PC-9 (cell line): Measurements from ENCODE around the gene HSF4. TPM values are rescaled to one million over a fixed set of nuclear protein-coding genes. Genes with fewer than 3 reads are reported as not detected.

Experiments
- BruUV-seq: library from RNA; stranded (reverse); fragments of 400-500 nt; replicated peaks from 2 replicates; lab custom pipeline; 2021; lab: Mats Ljungman, UMichigan
- CTCF ChIA-PET: fragments of 300-600 bp; sonication (Branson Sonifier 250); formaldehyde crosslinking; loops from one replicate; lab custom pipeline; 2022; ENCODE audit warnings: antibody characterized with exemption; lab: Charles Lee
- POLR2A ChIA-PET: fragments of 300-600 bp; sonication (Branson Sonifier 250); formaldehyde crosslinking; loops from one replicate; lab custom pipeline; 2022; ENCODE audit warnings: antibody characterized with exemption; ENCODE audit not compliant: unreplicated experiment; lab: Charles Lee
- DNase-seq, 2 experiments: peaks; one replicate each; pipeline versions ENCODE4 v3.0.0 to v3.0.0-alpha.2; 2015 to 2022; ENCODE audit warnings: mixed read lengths in 1 of 2
- H2AFZ ChIP-seq: fragments of 200-600 bp; sonication (generic); 2 replicates; pipeline ENCODE4 v1.8.1; 2017; ENCODE audit warnings: antibody characterized with exemption
- H3F3A ChIP-seq: fragments of 200-600 bp; sonication (generic); 2 replicates; pipeline ENCODE4 v1.8.1; 2017; ENCODE audit warnings: antibody characterized with exemption, mild to moderate bottlenecking, low read depth; ENCODE audit not compliant: insufficient read depth
- H3K27ac ChIP-seq: fragments of 200-600 bp; sonication (generic); 2 replicates; pipeline ENCODE4 v1.6.1; 2016; ENCODE audit warnings: mixed run types
- H3K27me3 ChIP-seq: fragments of 200-600 bp; sonication (generic); 2 replicates; pipeline ENCODE4 v1.6.1; 2016; ENCODE audit warnings: low read depth, mixed run types; ENCODE audit not compliant: insufficient read depth
- H3K36me3 ChIP-seq: fragments of 200-600 bp; sonication (generic); 2 replicates; pipeline ENCODE4 v1.6.1; 2016; ENCODE audit warnings: low read depth, mixed run types
- H3K4me1 ChIP-seq: fragments of 200-600 bp; sonication (generic); replicated peaks from 2 replicates; pipeline ENCODE4 v1.6.1; 2016; ENCODE audit warnings: mixed run types; ENCODE audit not compliant: insufficient read depth
- H3K4me2 ChIP-seq: fragments of 200-600 bp; sonication (generic); 2 replicates; pipeline ENCODE4 v1.6.1; 2017; ENCODE audit warnings: mixed run types
- H3K4me3 ChIP-seq: fragments of 200-600 bp; sonication (generic); 2 replicates; pipeline ENCODE4 v1.6.1; 2016; ENCODE audit warnings: mixed run types
- H3K79me2 ChIP-seq: fragments of 200-600 bp; sonication (generic); 2 replicates; pipeline ENCODE4 v1.6.1; 2017; ENCODE audit warnings: low read depth, mixed run types
- H3K9me2 ChIP-seq: fragments of 200-600 bp; sonication (generic); 2 replicates; pipeline ENCODE4 v1.8.1; 2017; ENCODE audit warnings: mild to moderate bottlenecking; ENCODE audit not compliant: insufficient read depth
- H3K9me3 ChIP-seq: fragments of 200-600 bp; sonication (generic); 2 replicates; pipeline ENCODE4 v1.8.1; 2016; ENCODE audit warnings: low read depth; ENCODE audit not compliant: insufficient read depth
- H4K20me1 ChIP-seq: fragments of 200-600 bp; sonication (generic); 2 replicates; pipeline ENCODE4 v1.8.1; 2017; ENCODE audit not compliant: insufficient read depth
- CTCF ChIP-seq: fragments of 200-600 bp; sonication (generic); conservative IDR thresholded peaks from 2 replicates; pipeline ENCODE4 v1.6.1; 2017; ENCODE audit warnings: mixed run types, antibody characterized with exemption, mild to moderate bottlenecking, moderate library complexity
- EZH2 ChIP-seq: fragments of 200-600 bp; sonication (generic); IDR thresholded peaks from 2 replicates; pipeline ENCODE4 v1.8.0; 2017; ENCODE audit warnings: antibody characterized with exemption, low read depth
- intact Hi-C: fragments of 100-400 bp; cut with micrococcal nuclease; formaldehyde crosslinking; loops from one replicate; pipeline ENCODE4 v1.10.0; 2022; ENCODE audit not compliant: unreplicated experiment
- total RNA-seq: library from RNA; stranded (reverse); gene quantifications from 2 replicates; pipeline ENCODE4 v1.2.3, GENCODE V29; 2021

HSF4 gene
- total RNA-seq, 1 experiment from 2014 or later: 100 TPM

DNA sequence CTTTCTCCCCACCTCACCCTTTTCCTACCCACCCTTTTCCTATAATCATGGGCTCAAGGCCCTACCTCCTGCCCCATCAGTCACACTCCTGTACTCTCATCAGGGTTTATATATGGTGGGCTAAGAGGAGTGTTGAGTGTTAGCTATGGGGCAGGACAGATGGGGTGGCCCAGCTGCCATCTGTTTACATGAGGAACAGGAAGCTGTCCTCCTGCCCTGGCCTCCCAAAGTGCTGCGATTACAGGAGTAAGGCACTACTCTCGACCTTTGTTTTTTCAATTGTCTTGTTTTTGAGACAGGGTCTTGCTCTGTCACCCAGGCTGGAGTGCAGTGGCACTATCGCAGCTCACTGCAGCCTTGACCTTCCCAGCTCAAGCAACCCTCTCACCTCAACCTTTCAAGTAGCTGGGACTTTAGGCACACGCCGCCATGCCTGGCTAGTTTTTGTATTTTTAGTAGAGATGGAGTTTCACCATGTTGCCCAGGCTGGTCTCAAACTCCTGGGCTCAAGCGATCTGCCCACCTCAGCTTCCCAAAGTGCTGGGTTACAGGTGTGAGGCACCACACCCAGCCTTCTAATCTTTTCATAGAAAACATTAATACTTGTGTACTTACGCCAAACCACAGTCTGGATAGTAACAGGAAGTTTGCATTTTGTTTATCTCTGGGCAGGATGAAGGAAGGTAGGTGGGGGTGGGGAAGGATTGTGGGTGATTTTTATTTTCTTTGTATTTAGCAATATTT is 6.5 kb upstream of the HSF4 start:
- H3K27me3 ChIP-seq: no peaks in the 10 kb centered on the region
- H3K4me1 ChIP-seq: peaks cover 9% of the 10 kb centered on the region
- TF ChIP-seq CTCF (no peak), EZH2 (no peak)
- H3F3A ChIP-seq: peaks cover 26% of the 10 kb centered on the region; the same call in 1 of the 2 replicates
- H3K9me3 ChIP-seq: no peaks in the 10 kb centered on the region
- no peak for DNase-seq
- H2AFZ ChIP-seq: no peak overlapping the region
- peaks cover 9% of the 10 kb centered on the region for H3K79me2 ChIP-seq
- H3K4me2 ChIP-seq: peak overlapping the region; percentile 74
- CTCF ChIA-PET: no interaction called here
- intact Hi-C loops: loop anchor here (5.0 kb wide), 1 partner anchor 46 kb away; no protein-coding TSS in a partner anchor
- 0 out of 2 replicates have a peak, but pooled peaks cover 3% of the 10 kb centered on the region for H4K20me1 ChIP-seq
- no peaks in the 10 kb centered on the region for H3K9me2 ChIP-seq
- peak overlapping the region; percentile 66; the same call in 1 of the 2 replicates for H3K4me3 ChIP-seq
- BruUV-seq: no TSS peak
- H3K36me3 ChIP-seq: no peaks in the 10 kb centered on the region
- POLR2A ChIA-PET: interaction anchor here (0.5 to 0.6 kb wide), 4 partner anchors 12 to 88 kb away, joined by 3 to 11 read pairs (median 4); partner anchors contain the start of gene NOL3
- H3K27ac ChIP-seq: 0 out of 2 replicates have a peak overlapping the region, but pooled peaks have one; percentile 60

DNA sequence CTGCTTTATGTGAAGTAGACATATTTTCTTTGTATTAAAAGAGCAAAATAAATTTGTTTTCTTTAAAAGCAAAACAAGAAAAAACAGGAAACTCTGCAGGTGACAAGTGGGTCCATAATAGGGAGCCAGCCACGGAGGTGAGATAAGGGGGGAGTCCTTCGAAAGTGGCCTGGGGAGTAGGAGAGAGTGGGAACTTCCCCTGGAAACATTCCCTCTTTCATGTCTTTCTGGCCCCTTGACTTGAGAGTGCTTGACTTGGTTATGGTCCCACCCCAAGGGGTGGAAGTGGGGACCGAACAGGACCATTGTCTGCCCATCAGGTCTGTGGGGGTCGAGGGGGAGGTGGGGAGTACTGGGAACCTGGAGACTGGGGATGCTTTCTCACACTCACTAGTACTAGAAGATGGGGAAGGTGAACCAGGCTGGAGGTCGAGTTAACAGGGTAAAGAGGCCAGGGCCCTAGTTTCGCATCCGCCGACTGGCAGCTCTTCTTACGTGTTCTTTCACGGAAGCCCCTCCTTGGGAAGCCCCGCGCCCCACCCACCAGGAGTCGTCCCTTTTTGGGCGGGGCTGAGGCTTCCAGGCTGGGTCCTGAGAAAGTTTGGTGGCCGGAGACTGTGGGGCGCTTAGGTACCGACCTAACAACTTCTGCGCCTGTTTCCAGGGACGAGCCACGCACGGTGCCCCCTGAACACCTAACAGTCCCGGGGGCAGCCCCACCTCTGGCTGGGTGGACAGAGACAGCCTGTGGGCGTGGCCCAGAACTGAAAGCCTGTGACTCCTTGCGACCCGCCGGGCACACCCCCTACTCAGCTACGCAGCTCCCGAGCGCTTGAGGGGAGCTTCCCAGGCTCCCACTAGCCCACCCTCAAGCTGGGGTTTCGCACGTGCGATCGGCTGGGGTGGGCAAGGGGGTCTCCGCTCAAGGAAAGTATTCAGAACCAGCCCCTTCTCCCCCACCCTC is 5.6 kb upstream of the HSF4 start:
- ChIA-PET CTCF (interaction anchor here (0.6 to 0.7 kb wide), 2 partner anchors 12 to 88 kb away, joined by 3 to 5 read pairs; partner anchors contain the start of genes FHOD1 and NOL3), POLR2A (interaction anchor here (0.7 to 1.1 kb wide), 4 partner anchors 12 to 133 kb away, joined by 3 to 8 read pairs (median 4); no protein-coding TSS in a partner anchor)
- no peaks in the 10 kb centered on the region for H3K9me3 ChIP-seq
- peak overlapping the region; percentile 66 for H3K4me3 ChIP-seq
- peak; percentile 54 to 81 for DNase-seq
- H4K20me1 ChIP-seq: 0 out of 2 replicates have a peak, but pooled peaks cover 2% of the 10 kb centered on the region
- no peaks in the 10 kb centered on the region for H3K9me2 ChIP-seq
- peak overlapping the region; percentile 60 for H3K27ac ChIP-seq
- peaks cover 9% of the 10 kb centered on the region for H3K79me2 ChIP-seq
- intact Hi-C loops: loop anchor here (5.0 kb wide), 1 partner anchor 47 kb away; no protein-coding TSS in a partner anchor
- TF ChIP-seq CTCF (no peak), EZH2 (no peak)
- peaks cover 21% of the 10 kb centered on the region; the same call in 1 of the 2 replicates for H3F3A ChIP-seq
- no peaks in the 10 kb centered on the region for H3K36me3 ChIP-seq
- H2AFZ ChIP-seq: peak overlapping the region; percentile 89
- H3K4me2 ChIP-seq: peak overlapping the region; percentile 74
- H3K27me3 ChIP-seq: no peaks in the 10 kb centered on the region
- peaks cover 9% of the 10 kb centered on the region for H3K4me1 ChIP-seq
- TSS peak; percentile 50 for BruUV-seq

GRCh38 chr16:67161595-67162058 is 2.9 kb upstream of the HSF4 start:
- ChIA-PET POLR2A (no interaction called here), CTCF (no interaction called here)
- TF ChIP-seq CTCF (no peak), EZH2 (no peak)
- DNase-seq: no peak
- no peaks in the 10 kb centered on the region for H3K9me2 ChIP-seq
- peaks cover 9% of the 10 kb centered on the region for H3K4me1 ChIP-seq
- BruUV-seq: no TSS peak
- H3K36me3 ChIP-seq: no peaks in the 10 kb centered on the region
- H3K4me2 ChIP-seq: peak overlapping the region; percentile 74
- no peak overlapping the region for H2AFZ ChIP-seq
- H4K20me1 ChIP-seq: no peaks in the 10 kb centered on the region
- no peak overlapping the region for H3K27ac ChIP-seq
- H3K4me3 ChIP-seq: peak overlapping the region; percentile 66; the same call in 1 of the 2 replicates
- no peaks in the 10 kb centered on the region for H3K27me3 ChIP-seq
- H3F3A ChIP-seq: peaks cover 21% of the 10 kb centered on the region; the same call in 1 of the 2 replicates
- H3K9me3 ChIP-seq: no peaks in the 10 kb centered on the region
- intact Hi-C loops: loop anchor here (1.0 kb wide), 1 partner anchor 12 kb away; no protein-coding TSS in a partner anchor
- H3K79me2 ChIP-seq: peaks cover 9% of the 10 kb centered on the region
